ENCODE measurements around the gene CTNNA3.

- TF ChIP-seq CTCF (IDR thresholded peaks at IDR 0.05) (no peak), POLR2AphosphoS5 (IDR thresholded peaks at IDR 0.05) (no peak), POLR2A (IDR thresholded peaks at IDR 0.05) (no peak), EP300 (IDR thresholded peaks at IDR 0.05) (no peak)
Measured at GRCh38 chr10:67011480-67011879, 684.5 kb downstream of the CTNNA3 start.

Measured in upper lobe of left lung (tissue), 4 donors.